CD4-positive, alpha-beta T cell (primary cell): Measurements from ENCODE around the gene MDFIC2. TPM values are rescaled to one million over a fixed set of nuclear protein-coding genes. Genes with fewer than 3 reads are reported as not detected.

Experiments used
- ATAC-seq: fragments of 200-7000 bp; cut with Tn5 transposase; one replicate; pipeline ENCODE4 v1.10.0; 2022; ENCODE audit warnings: mild to moderate bottlenecking; ENCODE audit not compliant: poor library complexity
- CTCF ChIA-PET: fragments of 350-600 bp; sonication (Branson Sonifier 250); formaldehyde crosslinking; loops from one replicate; lab custom pipeline; 2021; ENCODE audit warnings: antibody characterized with exemption, inconsistent platforms; lab: Charles Lee
- POLR2A ChIA-PET: fragments of 350-600 bp; sonication (Branson Sonifier 250); formaldehyde crosslinking; loops from one replicate; lab custom pipeline; 2021; ENCODE audit warnings: antibody characterized with exemption, inconsistent platforms; lab: Charles Lee
- DNase-seq, 14 experiments: peaks; one replicate each; pipeline ENCODE4 v3.0.0-alpha.2; 2013 to 2020; ENCODE audit warnings: mixed read lengths in 2 of 14
- H3K27ac ChIP-seq, 2 donors: one replicate each; pipeline versions ENCODE4 v1.5.1 to v1.7.0; 2013; ENCODE audit warnings: low read length in 2 of 2, low read depth in 1 of 2, mild to moderate bottlenecking in 1 of 2
- H3K27me3 ChIP-seq, 2 experiments: 1 replicate in 1 of 2; 2 replicates in 1 of 2; pipeline versions ENCODE4 v1.6.1 to v1.7.0; 2013; ENCODE audit warnings: low read length in 2 of 2, control low read depth in 1 of 2, mild to moderate bottlenecking in 1 of 2, moderate library complexity in 1 of 2; ENCODE audit not compliant: insufficient read depth in 2 of 2, control insufficient read depth in 1 of 2
- H3K36me3 ChIP-seq: one replicate; pipeline ENCODE4 v1.6.1; 2013; ENCODE audit warnings: low read length, control low read depth; ENCODE audit not compliant: insufficient read depth
- H3K4me1 ChIP-seq: one replicate; pipeline ENCODE4 v1.6.1; 2013; ENCODE audit warnings: low read length, control low read depth; ENCODE audit not compliant: insufficient read depth
- H3K4me3 ChIP-seq: one replicate; pipeline ENCODE4 v1.5.1; 2013; ENCODE audit warnings: mild to moderate bottlenecking, low read length, moderate library complexity
- H3K9me3 ChIP-seq, 2 experiments: 1 replicate in 1 of 2; 2 replicates in 1 of 2; pipeline versions ENCODE4 v1.6.1 to v1.7.0; 2013; ENCODE audit warnings: low read length in 2 of 2, mild to moderate bottlenecking in 2 of 2, control low read depth in 1 of 2, moderate library complexity in 1 of 2; ENCODE audit not compliant: control insufficient read depth in 1 of 2, insufficient read depth in 1 of 2
- H3K27ac Mint-ChIP-seq: one replicate; pipeline ENCODE4 v1.8.0; 2020; ENCODE audit warnings: mixed read lengths
- H3K27me3 Mint-ChIP-seq: one replicate; pipeline ENCODE4 v1.8.0; 2021; ENCODE audit warnings: mixed read lengths
- H3K36me3 Mint-ChIP-seq: one replicate; pipeline ENCODE4 v1.8.0; 2021; ENCODE audit warnings: low read depth, mixed read lengths
- H3K4me1 Mint-ChIP-seq: one replicate; pipeline ENCODE4 v1.8.0; 2021; ENCODE audit warnings: low read depth, mixed read lengths
- H3K4me3 Mint-ChIP-seq: one replicate; pipeline ENCODE4 v1.8.0; 2020; ENCODE audit warnings: mild to moderate bottlenecking, mixed read lengths
- H3K9me3 Mint-ChIP-seq: one replicate; pipeline ENCODE4 v1.8.0; 2020; ENCODE audit warnings: mixed read lengths
- CTCF ChIP-seq: fragments of 200-600 bp; IDR thresholded peaks from one replicate; pipeline ENCODE4 v1.8.0; 2022; ENCODE audit warnings: antibody characterized with exemption, mild to moderate bottlenecking
- intact Hi-C, 2 experiments: fragments of 100-400 bp; cut with DNase I in 1 of 2; cut with micrococcal nuclease in 1 of 2; formaldehyde crosslinking; loops; one replicate each; pipeline versions ENCODE4 v1.15.1 to v1.9.0; 2023 to 2025; cut with DNase I, micrococcal nuclease
- total RNA-seq, 174 experiments: library from RNA in 2 of 174; stranded (reverse) in 2 of 174; gene quantifications; one replicate each; pipeline ENCODE4 v1.2.3 and lab custom pipeline; 2021 to 2026

The MDFIC2 gene
- total RNA-seq, 2 experiments from 2014 or later = not detected

- no peaks in the 10 kb centered on the region for H3K9me3 Mint-ChIP-seq
- intact Hi-C loops = no loop called here
- no peak overlapping the region for H3K4me3 ChIP-seq
- H3K27ac ChIP-seq = no peak overlapping the region
- no peaks in the 10 kb centered on the region for H3K36me3 ChIP-seq
- ATAC-seq = no peak
- no peaks in the 10 kb centered on the region for H3K27me3 ChIP-seq
- no peak for DNase-seq
- no peaks in the 10 kb centered on the region for H3K36me3 Mint-ChIP-seq
- TF ChIP-seq CTCF = no peak
- ChIA-PET CTCF (no interaction called here), POLR2A (no interaction called here)
- no peaks in the 10 kb centered on the region for H3K9me3 ChIP-seq
- no peaks in the 10 kb centered on the region for H3K4me1 ChIP-seq
- H3K4me1 Mint-ChIP-seq = no peaks in the 10 kb centered on the region
- H3K27me3 Mint-ChIP-seq = peaks cover 6% of the 10 kb centered on the region
- no peak overlapping the region for H3K4me3 Mint-ChIP-seq
- H3K27ac Mint-ChIP-seq = no peak overlapping the region
Measured at GRCh38 chr3:70176224-70176623, 136.2 kb downstream of the MDFIC2 start.

- DNase-seq (no peak), ATAC-seq (no peak)
- H3K36me3 ChIP-seq = no peaks in the 10 kb centered on the region
- no peaks in the 10 kb centered on the region for H3K9me3 ChIP-seq
- no peak for TF ChIP-seq CTCF
- H3K9me3 Mint-ChIP-seq = no peaks in the 10 kb centered on the region
- H3K27ac Mint-ChIP-seq = no peak overlapping the region
- H3K4me1 Mint-ChIP-seq = no peaks in the 10 kb centered on the region
- H3K4me3 Mint-ChIP-seq = no peak overlapping the region
- no peaks in the 10 kb centered on the region for H3K4me1 ChIP-seq
- ChIA-PET POLR2A (interaction anchor here (0.6 kb wide), 1 partner anchor 13 kb away, joined by 3 read pairs; no protein-coding TSS in a partner anchor), CTCF (no interaction called here)
- no peaks in the 10 kb centered on the region for H3K27me3 ChIP-seq
- peaks cover 15% of the 10 kb centered on the region for H3K27me3 Mint-ChIP-seq
- intact Hi-C loops = no loop called here
- H3K4me3 ChIP-seq = no peak overlapping the region
- no peak overlapping the region for H3K27ac ChIP-seq
- H3K36me3 Mint-ChIP-seq = no peaks in the 10 kb centered on the region
Measured at GRCh38 chr3:70156808-70157207, 155.6 kb downstream of the MDFIC2 start.

GRCh38 chr3:70150599-70150998 lies 161.8 kb downstream of the MDFIC2 start:
- Mint-ChIP-seq H3K9me3 (no peaks in the 10 kb centered on the region), H3K4me1 (no peaks in the 10 kb centered on the region), H3K27me3 (peaks cover 9% of the 10 kb centered on the region), H3K27ac (no peak overlapping the region), H3K36me3 (no peaks in the 10 kb centered on the region), H3K4me3 (no peak overlapping the region)
- H3K4me3 ChIP-seq = no peak overlapping the region
- ATAC-seq = no peak
- TF ChIP-seq CTCF = no peak
- no peak for DNase-seq
- no peaks in the 10 kb centered on the region for H3K4me1 ChIP-seq
- intact Hi-C loops = no loop called here
- H3K27me3 ChIP-seq = no peaks in the 10 kb centered on the region
- ChIA-PET POLR2A (no interaction called here), CTCF (no interaction called here)
- H3K36me3 ChIP-seq = no peaks in the 10 kb centered on the region
- H3K27ac ChIP-seq = no peak overlapping the region
- H3K9me3 ChIP-seq = no peaks in the 10 kb centered on the region
